Osteoblast (primary cell): ENCODE results near the gene CEL. TPM values are rescaled to one million over a fixed set of nuclear protein-coding genes. Genes with fewer than 3 reads are reported as not detected.

Experiments
- DNase-seq: peaks from one replicate; pipeline ENCODE4 v3.0.0; 2011; ENCODE audit warnings: low spot score, mixed read lengths; ENCODE audit not compliant: insufficient read length; ENCODE audit errors: missing footprints
- H2AFZ ChIP-seq: 2 replicates; pipeline ENCODE4 v1.6.0; 2011; ENCODE audit warnings: mild to moderate bottlenecking, low read length
- H3K27ac ChIP-seq: 2 replicates; pipeline ENCODE4 v1.5.1; 2011; ENCODE audit warnings: mild to moderate bottlenecking, low read depth, low read length, moderate library complexity
- H3K27me3 ChIP-seq: 2 replicates; pipeline ENCODE4 v1.6.0; 2012; ENCODE audit warnings: mild to moderate bottlenecking, control low read depth, inconsistent platforms, low read length, moderate library complexity; ENCODE audit not compliant: insufficient read depth
- H3K36me3 ChIP-seq: 2 replicates; pipeline ENCODE4 v1.5.1; 2011; ENCODE audit warnings: mild to moderate bottlenecking, low read length, control low read depth, moderate library complexity; ENCODE audit not compliant: insufficient read depth
- H3K4me1 ChIP-seq: 2 replicates; pipeline ENCODE4 v1.5.1; 2011; ENCODE audit warnings: mild to moderate bottlenecking, low read length, control low read depth, moderate library complexity; ENCODE audit not compliant: insufficient read depth
- H3K4me2 ChIP-seq: 2 replicates; pipeline ENCODE4 v1.6.0; 2011; ENCODE audit warnings: mild to moderate bottlenecking, low read length; ENCODE audit not compliant: insufficient read depth
- H3K4me3 ChIP-seq: fragments of 200-600 bp; sonication (generic); 3 replicates; pipeline ENCODE4 v1.5.1; 2012; ENCODE audit warnings: mild to moderate bottlenecking, low read length, inconsistent platforms; ENCODE audit not compliant: insufficient read depth
- H3K79me2 ChIP-seq: 2 replicates; pipeline ENCODE4 v1.6.0; 2012; ENCODE audit warnings: mild to moderate bottlenecking, low read length, control low read depth, inconsistent platforms; ENCODE audit not compliant: insufficient read depth
- H3K9me3 ChIP-seq: 2 replicates; pipeline ENCODE4 v1.5.1; 2011; ENCODE audit warnings: low read depth, low read length, control low read depth
- H4K20me1 ChIP-seq: 2 replicates; pipeline ENCODE4 v1.6.0; 2012; ENCODE audit warnings: mild to moderate bottlenecking, low read length, control low read depth; ENCODE audit not compliant: insufficient read depth
- total RNA-seq: library from RNA; depleted of rRNA; stranded (reverse); fragments of >200 nt; gene quantifications from 2 replicates; pipeline ENCODE4 v1.2.3, GENCODE V29; 2012
- TF ChIP-seq, protein P1 (sequence below): IDR thresholded peaks from 2 replicates; pipeline ENCODE4 v1.5.1; 2011; ENCODE audit warnings: mild to moderate bottlenecking, low read depth, low read length, moderate library complexity; ENCODE audit errors: extremely low read depth

The CEL gene
- total RNA-seq, 1 donor: not detected

GRCh38 chr9:133027134-133027533 is 34.6 kb upstream of the CEL start:
- Histone ChIP-seq H3K4me3 (no peak overlapping the region), H4K20me1 (no peaks in the 10 kb centered on the region), H3K79me2 (peaks cover 22% of the 10 kb centered on the region), H3K36me3 (no peaks in the 10 kb centered on the region), H3K4me1 (peaks cover 16% of the 10 kb centered on the region), H2AFZ (no peak overlapping the region), H3K9me3 (no peaks in the 10 kb centered on the region), H3K27ac (no peak overlapping the region), H3K27me3 (no peaks in the 10 kb centered on the region), H3K4me2 (no peak overlapping the region)
- no peak for DNase-seq
- TF ChIP-seq, protein P1, sequence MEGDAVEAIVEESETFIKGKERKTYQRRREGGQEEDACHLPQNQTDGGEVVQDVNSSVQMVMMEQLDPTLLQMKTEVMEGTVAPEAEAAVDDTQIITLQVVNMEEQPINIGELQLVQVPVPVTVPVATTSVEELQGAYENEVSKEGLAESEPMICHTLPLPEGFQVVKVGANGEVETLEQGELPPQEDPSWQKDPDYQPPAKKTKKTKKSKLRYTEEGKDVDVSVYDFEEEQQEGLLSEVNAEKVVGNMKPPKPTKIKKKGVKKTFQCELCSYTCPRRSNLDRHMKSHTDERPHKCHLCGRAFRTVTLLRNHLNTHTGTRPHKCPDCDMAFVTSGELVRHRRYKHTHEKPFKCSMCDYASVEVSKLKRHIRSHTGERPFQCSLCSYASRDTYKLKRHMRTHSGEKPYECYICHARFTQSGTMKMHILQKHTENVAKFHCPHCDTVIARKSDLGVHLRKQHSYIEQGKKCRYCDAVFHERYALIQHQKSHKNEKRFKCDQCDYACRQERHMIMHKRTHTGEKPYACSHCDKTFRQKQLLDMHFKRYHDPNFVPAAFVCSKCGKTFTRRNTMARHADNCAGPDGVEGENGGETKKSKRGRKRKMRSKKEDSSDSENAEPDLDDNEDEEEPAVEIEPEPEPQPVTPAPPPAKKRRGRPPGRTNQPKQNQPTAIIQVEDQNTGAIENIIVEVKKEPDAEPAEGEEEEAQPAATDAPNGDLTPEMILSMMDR: no peak

DNA sequence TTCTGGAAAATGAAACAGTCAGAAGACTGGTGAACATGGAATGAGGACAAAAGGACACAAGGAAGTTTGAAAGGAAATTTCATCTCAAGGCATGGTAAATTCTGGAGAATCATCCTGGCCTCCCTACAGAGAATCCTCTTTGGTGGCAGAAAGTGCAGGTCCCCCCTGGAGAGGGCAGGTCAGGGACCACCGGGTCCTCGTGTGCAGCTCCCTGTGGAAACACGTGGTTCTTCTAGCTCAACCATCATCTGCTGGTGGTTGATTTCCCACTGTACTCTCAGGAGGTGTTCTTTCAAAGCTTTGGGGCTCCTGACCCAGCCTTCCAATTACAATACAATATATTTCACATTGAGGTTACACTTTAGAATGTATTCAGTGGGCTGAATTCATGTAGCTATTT is 33.6 kb upstream of the CEL start:
- peaks cover 20% of the 10 kb centered on the region for H3K4me1 ChIP-seq
- DNase-seq: peak; percentile 8
- H4K20me1 ChIP-seq: no peaks in the 10 kb centered on the region
- no peak overlapping the region for H3K4me2 ChIP-seq
- no peaks in the 10 kb centered on the region for H3K9me3 ChIP-seq
- no peaks in the 10 kb centered on the region for H3K27me3 ChIP-seq
- no peak overlapping the region for H3K27ac ChIP-seq
- TF ChIP-seq, protein P1: no peak
- H3K36me3 ChIP-seq: no peaks in the 10 kb centered on the region
- H2AFZ ChIP-seq: no peak overlapping the region
- peaks cover 33% of the 10 kb centered on the region for H3K79me2 ChIP-seq
- H3K4me3 ChIP-seq: no peak overlapping the region

GRCh38 chr9:133029994-133030316 is 31.8 kb upstream of the CEL start:
- peak overlapping the region; percentile 97 for H3K4me2 ChIP-seq
- no peaks in the 10 kb centered on the region for H3K9me3 ChIP-seq
- peaks cover 14% of the 10 kb centered on the region for H4K20me1 ChIP-seq
- DNase-seq: peak; percentile 82
- H3K36me3 ChIP-seq: no peaks in the 10 kb centered on the region
- peak overlapping the region; percentile 89 for H2AFZ ChIP-seq
- H3K4me1 ChIP-seq: peaks cover 20% of the 10 kb centered on the region
- peaks cover 50% of the 10 kb centered on the region for H3K79me2 ChIP-seq
- peak overlapping the region; percentile 87 for H3K27ac ChIP-seq
- TF ChIP-seq, protein P1: no peak
- H3K27me3 ChIP-seq: no peaks in the 10 kb centered on the region
- peak overlapping the region; percentile 100 for H3K4me3 ChIP-seq

- peak within 1 kb of the TSS; percentile 97 for H3K4me2 ChIP-seq
- peak within 1 kb of the TSS; percentile 99 for H2AFZ ChIP-seq
- H3K9me3 ChIP-seq: no peaks in the 10 kb centered on the region
- peaks cover 56% of the 10 kb centered on the region for H3K79me2 ChIP-seq
- H4K20me1 ChIP-seq: peaks cover 19% of the 10 kb centered on the region
- H3K4me1 ChIP-seq: peaks cover 20% of the 10 kb centered on the region
- H3K27ac ChIP-seq: peak within 1 kb of the TSS; percentile 87
- H3K4me3 ChIP-seq: peak within 1 kb of the TSS; percentile 100
- no peaks in the 10 kb centered on the region for H3K27me3 ChIP-seq
- H3K36me3 ChIP-seq: no peaks in the 10 kb centered on the region
- DNase-seq: peak; percentile 100
- TF ChIP-seq, protein P1: no peak
Observed at GRCh38 chr9:133030317-133031129, 31.3 kb upstream of the CEL start, which contains the start of gene GTF3C5. GTF3C5 (plus strand) TSS chr9:133030997; CDS start chr9:133031012, 15 bp downstream.
